ENCODE results near the gene ZYG11B.
"Not testable (repeated sequence)": the region's sequence is repeated elsewhere in the genome, so short reads cannot be mapped to it uniquely, and the experiment has no call there.

Gene ZYG11B

DNA sequence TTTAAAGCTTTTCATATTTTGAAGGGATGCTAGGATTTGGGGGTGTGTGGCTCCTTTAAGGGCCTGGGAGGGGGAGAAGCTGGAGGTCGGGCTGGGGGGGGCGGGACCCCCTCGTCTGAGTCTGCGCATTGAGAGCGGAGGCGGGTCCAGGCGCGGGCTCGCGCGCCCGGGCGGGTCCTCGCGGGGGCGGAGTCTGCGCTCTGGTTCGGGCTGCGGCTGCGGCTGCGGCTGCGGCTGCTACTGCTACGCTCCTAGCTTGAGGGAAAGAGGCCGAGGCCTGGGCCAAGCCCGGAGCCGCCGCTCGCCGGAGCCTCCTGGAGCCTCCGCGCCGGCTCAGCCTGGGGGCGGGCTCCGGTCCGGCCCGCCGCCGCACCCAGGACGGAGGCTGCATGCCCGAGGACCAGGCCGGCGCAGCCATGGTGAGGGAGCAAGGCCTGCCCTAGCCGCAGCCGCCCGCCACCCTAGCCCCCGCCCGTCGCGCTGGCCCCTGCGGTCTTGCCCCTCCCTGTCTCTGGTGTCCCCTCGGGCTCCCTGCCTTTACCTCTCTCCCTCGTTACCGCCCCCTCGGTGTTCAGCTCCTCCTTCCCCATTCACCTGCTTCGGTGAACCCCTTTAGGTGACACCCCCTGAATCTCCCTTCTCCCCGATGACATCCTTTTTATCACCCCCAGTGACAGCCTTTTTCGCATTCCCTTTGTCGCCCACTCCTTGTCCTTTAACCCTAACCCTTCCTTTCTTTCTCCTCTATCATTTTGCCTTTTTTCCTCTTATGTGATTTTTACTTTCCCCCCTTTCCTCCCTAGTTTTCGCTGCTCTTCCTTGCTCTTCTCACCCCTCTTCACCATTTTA lies at the start of gene ZYG11B:
TSS of gene ZYG11B (plus strand) at position 189 of the 849 bp plus-strand sequence. CDS start at position 390, 201 bp downstream.
- peaks cover 50% of the 10 kb centered on the region for H4K20me1 ChIP-seq
- H3K4me2 ChIP-seq: peak within 1 kb of the TSS; percentile 88
- H3K36me3 ChIP-seq: peaks cover 16% of the 10 kb centered on the region
- peak within 1 kb of the TSS; percentile 90 for H3K9ac ChIP-seq
- H3K9me3 ChIP-seq: no peaks in the 10 kb centered on the region
- TF ChIP-seq Cebpa-rat (IDR thresholded peaks at IDR 0.05): no peak
- peak within 1 kb of the TSS; percentile 92 for H3K4me3 ChIP-seq
- H3K27me3 ChIP-seq: no peaks in the 10 kb centered on the region
- peak within 1 kb of the TSS; percentile 86 for H3K27ac ChIP-seq
- H3K4me1 ChIP-seq: peaks cover 29% of the 10 kb centered on the region

DNA sequence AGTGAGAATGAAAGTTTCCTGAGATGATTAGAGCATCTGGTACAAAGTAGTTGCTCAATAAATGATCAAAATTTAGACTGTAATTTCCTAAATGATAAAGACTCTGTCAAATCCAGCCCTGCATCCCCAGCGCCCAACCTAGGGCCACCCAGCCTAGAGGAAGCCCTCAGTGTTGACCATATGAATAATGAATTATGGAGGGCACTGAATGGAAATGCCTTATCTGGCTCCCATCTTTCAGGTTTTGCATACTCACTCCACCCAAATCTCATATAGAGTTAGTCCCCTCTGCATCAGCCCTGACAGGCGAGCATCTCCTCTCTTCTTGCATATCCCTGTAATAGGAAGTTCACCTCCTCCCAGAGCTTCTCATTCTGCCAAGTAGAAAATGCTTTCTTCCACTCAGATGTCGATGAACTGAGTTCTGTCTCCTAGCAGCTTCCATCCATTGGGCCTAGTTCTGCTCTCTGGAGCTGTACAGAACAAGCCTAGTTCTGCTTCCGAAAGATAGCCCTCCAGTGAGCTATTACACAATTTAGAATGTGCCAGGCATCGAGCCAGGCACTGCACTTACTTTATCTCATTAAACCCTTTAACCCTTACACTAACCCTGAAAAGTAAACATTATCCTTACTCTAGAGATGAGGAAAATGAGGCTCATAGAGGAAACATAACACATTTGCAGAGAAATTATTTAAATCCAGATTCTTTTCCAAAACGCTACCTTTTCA lies 49.0 kb upstream of the ZYG11B start:
- Histone ChIP-seq H3K36me3 (0 out of 2 replicates have a peak, but pooled peaks cover 6% of the 10 kb centered on the region), H3K27ac (peak overlapping the region; percentile 87), H3K9ac (peak overlapping the region; percentile 38; the same call in 1 of the 2 replicates), H3K9me3 (no peaks in the 10 kb centered on the region), H3K4me2 (peak overlapping the region; percentile 87; the same call in 1 of the 2 replicates), H3K4me1 (peaks cover 88% of the 10 kb centered on the region), H3K4me3 (no peak overlapping the region), H3K27me3 (no peaks in the 10 kb centered on the region), H4K20me1 (no peaks in the 10 kb centered on the region)
- TF ChIP-seq Cebpa-rat (IDR thresholded peaks at IDR 0.05): no peak

DNA sequence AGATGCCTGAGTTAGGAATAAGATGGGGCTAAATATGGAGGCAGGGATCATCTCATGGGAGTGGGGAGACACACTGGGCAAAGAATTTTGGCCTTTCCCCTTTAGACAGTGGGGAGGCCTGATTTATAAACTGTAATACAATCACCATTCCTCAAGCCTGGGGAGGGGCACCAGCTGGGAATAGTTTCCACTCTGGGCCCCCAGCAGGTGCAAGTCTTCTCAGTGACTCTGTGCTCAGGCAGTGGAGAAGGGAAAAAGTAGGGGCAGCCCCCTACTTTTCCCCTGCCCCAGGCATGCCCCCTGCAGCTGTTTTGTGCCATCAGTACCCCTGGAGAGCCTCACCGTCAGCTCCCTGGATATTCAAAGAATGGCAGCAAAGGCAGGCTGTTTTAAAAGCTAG lies 47.2 kb upstream of the ZYG11B start:
- Histone ChIP-seq H3K9ac (peak overlapping the region; percentile 13; the same call in 1 of the 2 replicates), H3K9me3 (0 out of 2 replicates have a peak, but pooled peaks cover 4% of the 10 kb centered on the region), H4K20me1 (no peaks in the 10 kb centered on the region), H3K4me3 (no peak overlapping the region), H3K36me3 (peaks cover 18% of the 10 kb centered on the region), H3K4me1 (peaks cover 71% of the 10 kb centered on the region), H3K27ac (peak overlapping the region; percentile 50), H3K4me2 (peak overlapping the region; percentile 68), H3K27me3 (no peaks in the 10 kb centered on the region)
- TF ChIP-seq Cebpa-rat (IDR thresholded peaks at IDR 0.05): no peak

DNA sequence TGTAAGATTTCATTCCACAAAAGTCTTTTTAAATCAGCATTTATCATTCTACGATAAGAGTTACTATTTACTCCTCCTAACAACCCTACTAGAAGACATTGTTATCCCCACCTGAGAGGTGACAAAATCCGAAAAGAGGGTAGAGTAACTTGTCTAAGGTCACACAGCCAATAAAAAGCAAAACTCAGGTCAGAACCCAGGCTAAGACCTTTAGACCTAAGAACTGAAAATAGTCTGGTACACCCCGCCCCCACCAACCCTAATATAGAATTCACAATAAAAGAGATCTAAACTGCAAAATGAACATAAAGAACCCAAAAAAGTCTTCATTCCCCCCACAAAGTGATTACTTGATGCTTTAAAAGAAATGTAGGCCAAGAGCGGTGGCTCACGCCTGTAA lies 46.8 kb upstream of the ZYG11B start:
- H3K27ac ChIP-seq: peak overlapping the region; percentile 50
- H3K4me1 ChIP-seq: peaks cover 66% of the 10 kb centered on the region
- no peak overlapping the region for H3K4me3 ChIP-seq
- peak overlapping the region; percentile 13; the same call in 1 of the 2 replicates for H3K9ac ChIP-seq
- H3K27me3 ChIP-seq: no peaks in the 10 kb centered on the region
- H3K9me3 ChIP-seq: 0 out of 2 replicates have a peak, but pooled peaks cover 4% of the 10 kb centered on the region
- no peak for TF ChIP-seq Cebpa-rat (IDR thresholded peaks at IDR 0.05)
- H4K20me1 ChIP-seq: no peaks in the 10 kb centered on the region
- H3K36me3 ChIP-seq: peaks cover 23% of the 10 kb centered on the region
- peak overlapping the region; percentile 68 for H3K4me2 ChIP-seq

DNA sequence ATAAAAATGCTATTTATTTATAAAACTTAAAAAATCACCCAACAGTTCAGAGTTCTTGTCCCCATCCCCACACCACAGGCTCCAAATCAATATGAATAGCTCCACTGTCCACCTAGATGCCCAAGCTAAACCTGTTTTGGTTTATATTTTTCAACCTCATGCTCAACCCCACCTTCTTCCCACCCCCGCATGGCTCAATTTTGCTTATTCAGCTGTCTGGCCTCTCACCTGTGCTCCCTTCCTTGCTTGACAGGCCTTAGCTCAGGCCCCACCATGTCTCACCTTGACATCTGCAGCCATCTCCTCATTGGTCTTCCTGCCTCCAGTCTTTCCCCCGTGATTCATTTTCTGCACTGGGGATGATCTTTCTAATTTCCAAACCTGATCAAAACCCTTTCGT lies 45.9 kb upstream of the ZYG11B start:
- H3K27me3 ChIP-seq: no peaks in the 10 kb centered on the region
- H3K9me3 ChIP-seq: 0 out of 2 replicates have a peak, but pooled peaks cover 4% of the 10 kb centered on the region
- no peak for TF ChIP-seq Cebpa-rat (IDR thresholded peaks at IDR 0.05)
- H3K4me3 ChIP-seq: no peak overlapping the region
- no peaks in the 10 kb centered on the region for H4K20me1 ChIP-seq
- H3K4me2 ChIP-seq: no peak overlapping the region
- peaks cover 63% of the 10 kb centered on the region for H3K4me1 ChIP-seq
- H3K36me3 ChIP-seq: peaks cover 31% of the 10 kb centered on the region
- no peak overlapping the region for H3K9ac ChIP-seq
- peak overlapping the region; percentile 14; the same call in 1 of the 2 replicates for H3K27ac ChIP-seq

DNA sequence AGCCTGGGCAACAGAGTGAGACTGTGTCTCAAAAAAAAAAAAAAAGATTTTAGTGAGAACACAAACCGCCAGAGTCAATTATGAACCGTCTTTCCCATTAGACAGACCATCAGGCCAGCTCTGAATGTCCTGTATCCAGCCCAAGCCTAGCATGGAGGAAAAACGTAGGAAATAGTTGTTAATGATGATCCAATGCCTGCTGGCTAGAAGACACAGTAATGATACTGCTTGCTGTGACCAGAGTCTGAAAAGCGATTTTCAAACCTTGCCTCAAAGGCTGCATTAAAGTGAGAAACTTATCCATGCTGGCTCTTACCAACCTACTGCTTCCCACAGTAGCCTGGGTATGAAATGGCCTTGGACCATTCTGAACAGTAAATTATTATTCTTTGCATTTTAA lies 45.1 kb upstream of the ZYG11B start:
- TF ChIP-seq Cebpa-rat (IDR thresholded peaks at IDR 0.05): no peak
- H3K4me1 ChIP-seq: peaks cover 63% of the 10 kb centered on the region

DNA sequence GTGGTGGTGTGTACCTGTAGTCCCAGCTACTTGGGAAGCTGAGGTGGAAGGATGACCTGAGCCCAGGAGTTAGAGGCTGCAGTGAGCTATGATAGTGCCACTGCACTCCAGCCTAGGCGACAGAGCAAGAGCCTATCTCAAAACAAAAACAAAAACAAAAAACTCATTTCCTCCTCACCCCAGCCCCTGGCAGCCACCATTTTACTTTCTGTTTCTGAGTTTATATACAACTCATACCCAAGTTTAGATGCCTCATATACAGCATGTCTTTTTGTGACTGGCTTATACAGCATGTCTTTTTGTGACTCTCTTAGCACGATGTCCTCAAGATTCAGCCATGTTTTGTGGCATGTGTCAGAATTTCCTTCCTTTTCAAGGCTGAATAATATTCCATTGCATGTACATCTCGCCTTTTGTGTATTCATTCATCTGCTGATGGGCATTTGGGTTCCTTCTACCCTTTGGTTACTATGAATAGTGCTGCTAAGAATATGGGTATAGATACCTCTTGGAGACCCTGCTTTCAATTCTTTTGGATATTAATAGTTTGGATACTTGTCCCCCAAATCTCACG lies 42.8 kb upstream of the ZYG11B start:
- Histone ChIP-seq H3K9ac (no peak overlapping the region), H3K4me2 (no peak overlapping the region), H3K9me3 (0 out of 2 replicates have a peak, but pooled peaks cover 4% of the 10 kb centered on the region), H3K36me3 (peaks cover 52% of the 10 kb centered on the region), H4K20me1 (no peaks in the 10 kb centered on the region), H3K4me1 (peaks cover 45% of the 10 kb centered on the region), H3K27me3 (no peaks in the 10 kb centered on the region), H3K27ac (no peak overlapping the region), H3K4me3 (no peak overlapping the region)
- no peak for TF ChIP-seq Cebpa-rat (IDR thresholded peaks at IDR 0.05)

More for the DNA sequence above, 45.1 kb upstream of the ZYG11B start:
- Histone ChIP-seq H4K20me1 (no peaks in the 10 kb centered on the region), H3K9ac (no peak overlapping the region), H3K27ac (no peak overlapping the region), H3K9me3 (0 out of 2 replicates have a peak, but pooled peaks cover 4% of the 10 kb centered on the region), H3K4me3 (no peak overlapping the region), H3K4me2 (no peak overlapping the region), H3K36me3 (peaks cover 37% of the 10 kb centered on the region), H3K27me3 (no peaks in the 10 kb centered on the region)

DNA sequence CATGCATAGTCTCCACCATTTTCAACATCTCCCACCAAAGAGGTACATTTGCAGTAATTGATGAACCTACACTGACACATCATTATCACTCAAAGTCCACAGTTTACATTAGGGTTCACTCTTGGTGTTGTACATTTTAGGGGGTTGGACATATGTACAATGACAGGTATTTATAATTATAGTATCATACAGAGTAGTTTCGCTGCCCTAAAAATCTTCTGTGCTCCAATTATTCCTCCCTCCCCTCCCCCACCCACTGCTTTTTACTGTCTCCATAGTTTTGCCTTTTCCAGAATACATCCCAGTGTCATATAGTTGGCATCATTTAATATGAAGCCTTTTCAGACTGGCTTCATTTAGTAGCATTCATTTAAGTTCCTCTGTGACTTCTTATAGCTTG lies 41.7 kb upstream of the ZYG11B start:
- H3K36me3 ChIP-seq: peaks cover 63% of the 10 kb centered on the region

DNA sequence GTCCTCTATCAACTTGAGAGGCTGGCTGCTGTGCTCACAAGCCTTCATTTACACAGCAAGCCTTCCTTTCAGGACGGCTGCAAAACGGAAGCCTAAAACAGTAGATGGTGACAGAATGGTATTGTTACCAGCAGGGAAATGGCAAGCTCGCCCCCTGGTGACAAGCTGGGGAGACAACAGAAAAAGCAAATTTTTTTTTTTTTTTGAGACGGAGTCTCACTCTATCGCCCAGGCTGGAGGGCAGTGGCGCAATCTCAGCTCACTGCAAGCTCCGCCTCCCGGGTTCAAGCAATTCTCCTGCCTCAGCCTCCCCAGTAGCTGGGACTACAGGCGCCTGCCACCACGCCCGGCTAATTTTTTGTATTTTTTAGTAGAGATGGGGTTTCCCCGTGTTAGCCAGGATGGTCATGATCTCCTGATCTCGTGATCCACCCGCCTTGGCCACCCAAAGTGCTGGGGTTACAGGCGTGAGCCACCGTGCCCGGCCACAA lies 39.9 kb upstream of the ZYG11B start:
- not testable (repeated sequence) for H3K27me3 ChIP-seq, H4K20me1 ChIP-seq, H3K4me3 ChIP-seq, H3K9me3 ChIP-seq
- Histone ChIP-seq H3K4me2 (peak overlapping the region; percentile 58), H3K9ac (peak overlapping the region; percentile 6; the same call in 1 of the 2 replicates), H3K36me3 (peaks cover 80% of the 10 kb centered on the region), H3K4me1 (peaks cover 18% of the 10 kb centered on the region), H3K27ac (peak overlapping the region; percentile 38; the same call in 1 of the 2 replicates)
- TF ChIP-seq Cebpa-rat (IDR thresholded peaks at IDR 0.05): peak; percentile 35; the same call in 1 of the 2 replicates

More for the DNA sequence above, 41.7 kb upstream of the ZYG11B start:
- H3K27me3 ChIP-seq: no peaks in the 10 kb centered on the region
- H3K9ac ChIP-seq: no peak overlapping the region
- no peak for TF ChIP-seq Cebpa-rat (IDR thresholded peaks at IDR 0.05)
- peaks cover 34% of the 10 kb centered on the region for H3K4me1 ChIP-seq
- H3K4me2 ChIP-seq: no peak overlapping the region
- no peak overlapping the region for H3K4me3 ChIP-seq
- H4K20me1 ChIP-seq: no peaks in the 10 kb centered on the region
- H3K9me3 ChIP-seq: 0 out of 2 replicates have a peak, but pooled peaks cover 4% of the 10 kb centered on the region
- no peak overlapping the region for H3K27ac ChIP-seq
